Sigmoid colon (tissue), 7 donors: ENCODE data around the gene TBC1D13. TPM values are rescaled to one million over a fixed set of nuclear protein-coding genes. Genes with fewer than 3 reads are reported as not detected.

Source experiments
- DNase-seq: peaks from one replicate; pipeline ENCODE4 v3.0.0-alpha.2; 2019
- H3K27ac ChIP-seq, 4 donors: fragments of 200-600 bp; sonication (generic); one replicate each; pipeline ENCODE4 v1.5.1; 2016 to 2019; ENCODE audit warnings: mild to moderate bottlenecking in 1 of 4
- H3K27me3 ChIP-seq, 3 donors: fragments of 200-600 bp; sonication (generic); one replicate each; pipeline ENCODE4 v1.5.1; 2019; ENCODE audit warnings: mild to moderate bottlenecking in 1 of 3
- H3K36me3 ChIP-seq, 4 donors: fragments of 200-600 bp; sonication (generic); one replicate each; pipeline ENCODE4 v1.5.1; 2016 to 2019
- H3K4me1 ChIP-seq, 4 donors: fragments of 200-600 bp; sonication (generic); one replicate each; pipeline ENCODE4 v1.5.1; 2017 to 2019
- H3K4me3 ChIP-seq, 4 donors: fragments of 200-600 bp; sonication (generic); one replicate each; pipeline ENCODE4 v1.5.1; 2017 to 2019; ENCODE audit warnings: mild to moderate bottlenecking in 2 of 4, moderate library complexity in 1 of 4
- H3K9me3 ChIP-seq, 4 donors: fragments of 200-600 bp in 3 of 4; sonication (generic) in 3 of 4; one replicate each; pipeline versions ENCODE4 v1.5.1 to v1.6.1; 2013 to 2019
- EP300 ChIP-seq, 4 donors: sonication (generic); formaldehyde crosslinking; IDR thresholded peaks; one replicate each; pipeline ENCODE4 v1.6.1; 2017; ENCODE audit warnings: antibody characterized with exemption in 4 of 4
- POLR2A ChIP-seq, 2 donors: fragments of 450-650 bp; IDR thresholded peaks; one replicate each; pipeline ENCODE4 v1.6.1; 2016; ENCODE audit warnings: antibody characterized with exemption in 2 of 2, mild to moderate bottlenecking in 2 of 2, moderate library complexity in 2 of 2
- POLR2AphosphoS5 ChIP-seq, 4 donors: sonication (generic); formaldehyde crosslinking; IDR thresholded peaks; one replicate each; pipeline ENCODE4 v1.6.1; 2017; ENCODE audit warnings: antibody characterized with exemption in 4 of 4
- WGBS, 2 donors: extraction: QIAGEN DNeasy Blood & Tissue Kit; methylation state at CpG; one replicate each; pipeline ENCODE4 v1.1.7; 2013; 5-methylcytosine and 5-hydroxymethylcytosine counted together
- intact Hi-C: fragments of 100-400 bp; cut with DNase I; formaldehyde crosslinking; loops from one replicate; pipeline ENCODE4 v1.15.1; 2023
- polyA plus RNA-seq, 3 donors: library from polyadenylated mRNA; stranded (reverse); fragments of 200-250 nt; gene quantifications; one replicate each; pipeline ENCODE4 v1.2.3, GENCODE V29; 2013
- total RNA-seq, 4 donors: library from RNA; depleted of rRNA; stranded (reverse); fragments of >200 nt; gene quantifications; one replicate each; pipeline ENCODE4 v1.1.0, GENCODE V29; 2016
- TF ChIP-seq, protein P1 (sequence below), 4 experiments: fragments of 450-650 bp in 3 of 4; fragments of 200-600 bp in 1 of 4; IDR thresholded peaks; one replicate each; pipeline ENCODE4 v1.5.1; 2016 to 2019; ENCODE audit warnings: antibody characterized with exemption in 4 of 4, mild to moderate bottlenecking in 3 of 4, moderate library complexity in 2 of 4
- donor health status: healthy with polysubstance abuse.
- donor health status: Bipolar disorder and iron deficiency.
- donor health status: healthy.

Gene TBC1D13
- total and polyA plus RNA-seq, 7 donors, result 9.0 to 25.8 (median 14.3) TPM

- TF ChIP-seq POLR2A (IDR thresholded peaks at IDR 0.05) (no peak), POLR2AphosphoS5 (IDR thresholded peaks at IDR 0.05) (no peak), EP300 (IDR thresholded peaks at IDR 0.05) (no peak)
- TF ChIP-seq, protein P1, sequence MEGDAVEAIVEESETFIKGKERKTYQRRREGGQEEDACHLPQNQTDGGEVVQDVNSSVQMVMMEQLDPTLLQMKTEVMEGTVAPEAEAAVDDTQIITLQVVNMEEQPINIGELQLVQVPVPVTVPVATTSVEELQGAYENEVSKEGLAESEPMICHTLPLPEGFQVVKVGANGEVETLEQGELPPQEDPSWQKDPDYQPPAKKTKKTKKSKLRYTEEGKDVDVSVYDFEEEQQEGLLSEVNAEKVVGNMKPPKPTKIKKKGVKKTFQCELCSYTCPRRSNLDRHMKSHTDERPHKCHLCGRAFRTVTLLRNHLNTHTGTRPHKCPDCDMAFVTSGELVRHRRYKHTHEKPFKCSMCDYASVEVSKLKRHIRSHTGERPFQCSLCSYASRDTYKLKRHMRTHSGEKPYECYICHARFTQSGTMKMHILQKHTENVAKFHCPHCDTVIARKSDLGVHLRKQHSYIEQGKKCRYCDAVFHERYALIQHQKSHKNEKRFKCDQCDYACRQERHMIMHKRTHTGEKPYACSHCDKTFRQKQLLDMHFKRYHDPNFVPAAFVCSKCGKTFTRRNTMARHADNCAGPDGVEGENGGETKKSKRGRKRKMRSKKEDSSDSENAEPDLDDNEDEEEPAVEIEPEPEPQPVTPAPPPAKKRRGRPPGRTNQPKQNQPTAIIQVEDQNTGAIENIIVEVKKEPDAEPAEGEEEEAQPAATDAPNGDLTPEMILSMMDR (IDR thresholded peaks at IDR 0.05), result no peak
- no peaks in the 10 kb centered on the region for H3K27me3 ChIP-seq
- no peak overlapping the region for H3K27ac ChIP-seq
- intact Hi-C loops, result no loop called here
- H3K4me1 ChIP-seq, result no peaks in the 10 kb centered on the region
- 93 to 95% methylated on average over 22 of the region's 22 CpGs for WGBS, 2 donors
- no peaks in the 10 kb centered on the region for H3K9me3 ChIP-seq
- H3K36me3 ChIP-seq, result peaks cover 8 to 84% (median 36%) of the 10 kb centered on the region in 4 donors
- no peak overlapping the region for H3K4me3 ChIP-seq
- no peak for DNase-seq
Measured at GRCh38 chr9:128750926-128751595, 36.0 kb upstream of the TBC1D13 start.

GRCh38 chr9:128753627-128754026 is 33.4 kb upstream of the TBC1D13 start:
- no peak overlapping the region for H3K27ac ChIP-seq
- TF ChIP-seq EP300 (IDR thresholded peaks at IDR 0.05), result no peak
- no peak for TF ChIP-seq POLR2AphosphoS5 (IDR thresholded peaks at IDR 0.05)
- TF ChIP-seq, protein P1 (IDR thresholded peaks at IDR 0.05), result no peak
- no peak for TF ChIP-seq POLR2A (IDR thresholded peaks at IDR 0.05)
- H3K4me3 ChIP-seq, result no peak overlapping the region
- no peaks in the 10 kb centered on the region for H3K4me1 ChIP-seq
- intact Hi-C loops, result no loop called here
- no peaks in the 10 kb centered on the region for H3K27me3 ChIP-seq
- no peaks in the 10 kb centered on the region for H3K9me3 ChIP-seq
- H3K36me3 ChIP-seq, result peaks cover 8 to 61% (median 33%) of the 10 kb centered on the region in 4 donors
- 96% methylated on average over 16 of the region's 16 CpGs for WGBS, 2 donors
- DNase-seq, result no peak

DNA sequence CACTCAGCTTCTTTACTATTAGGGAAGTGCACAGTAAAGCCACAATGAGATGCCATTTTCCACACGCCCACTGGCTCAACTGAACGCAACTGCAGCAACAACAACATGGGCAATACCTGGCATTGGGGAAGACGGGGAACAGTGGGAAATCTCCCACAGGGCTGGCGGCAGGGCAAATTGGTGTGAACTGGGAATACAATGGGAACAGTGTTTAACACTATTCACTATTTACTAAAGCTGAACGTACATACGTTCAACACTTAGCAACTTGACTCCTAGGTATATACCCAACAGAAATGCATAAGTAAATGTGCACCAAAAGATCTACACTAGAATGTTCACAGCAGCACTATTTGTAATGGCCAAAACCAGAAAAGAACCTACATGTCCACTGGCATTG is 29.5 kb upstream of the TBC1D13 start:
- no peaks in the 10 kb centered on the region for H3K4me1 ChIP-seq
- no peak overlapping the region for H3K4me3 ChIP-seq
- peaks cover 8 to 33% (median 11%) of the 10 kb centered on the region in 4 donors for H3K36me3 ChIP-seq
- H3K9me3 ChIP-seq, result no peaks in the 10 kb centered on the region
- DNase-seq, result no peak
- intact Hi-C loops, result no loop called here
- TF ChIP-seq POLR2A (IDR thresholded peaks at IDR 0.05), result no peak
- no peak for TF ChIP-seq EP300 (IDR thresholded peaks at IDR 0.05)
- TF ChIP-seq POLR2AphosphoS5 (IDR thresholded peaks at IDR 0.05), result no peak
- TF ChIP-seq, protein P1 (IDR thresholded peaks at IDR 0.05), result no peak
- 92 to 93% methylated on average over 6 of the region's 6 CpGs for WGBS, 2 donors
- no peaks in the 10 kb centered on the region for H3K27me3 ChIP-seq
- H3K27ac ChIP-seq, result no peak overlapping the region

GRCh38 chr9:128762671-128763449 is 24.2 kb upstream of the TBC1D13 start:
- H3K4me3 ChIP-seq, result no peak overlapping the region
- H3K36me3 ChIP-seq, result peaks cover 0 to 3% (median 0%) of the 10 kb centered on the region in 4 donors
- no peak for DNase-seq
- TF ChIP-seq POLR2AphosphoS5 (IDR thresholded peaks at IDR 0.05) (no peak), EP300 (IDR thresholded peaks at IDR 0.05) (no peak), POLR2A (IDR thresholded peaks at IDR 0.05) (no peak)
- TF ChIP-seq, protein P1 (IDR thresholded peaks at IDR 0.05), result no peak
- 77 to 87% methylated on average over 9 of the region's 9 CpGs for WGBS, 2 donors
- no peak overlapping the region for H3K27ac ChIP-seq
- peaks cover 0 to 8% (median 0%) of the 10 kb centered on the region in 4 donors for H3K4me1 ChIP-seq
- H3K9me3 ChIP-seq, result no peaks in the 10 kb centered on the region
- H3K27me3 ChIP-seq, result no peaks in the 10 kb centered on the region
- intact Hi-C loops, result no loop called here
